ENCODE data around the gene MBOAT2. TPM values are rescaled to one million over a fixed set of nuclear protein-coding genes. Genes with fewer than 3 reads are reported as not detected.

MBOAT2 gene
- total and polyA plus RNA-seq, 2 of the 13 experiments (the other 11 are each of a cell fraction or from before 2014, with no cell fraction given), result 0.11 to 0.36 TPM

DNA sequence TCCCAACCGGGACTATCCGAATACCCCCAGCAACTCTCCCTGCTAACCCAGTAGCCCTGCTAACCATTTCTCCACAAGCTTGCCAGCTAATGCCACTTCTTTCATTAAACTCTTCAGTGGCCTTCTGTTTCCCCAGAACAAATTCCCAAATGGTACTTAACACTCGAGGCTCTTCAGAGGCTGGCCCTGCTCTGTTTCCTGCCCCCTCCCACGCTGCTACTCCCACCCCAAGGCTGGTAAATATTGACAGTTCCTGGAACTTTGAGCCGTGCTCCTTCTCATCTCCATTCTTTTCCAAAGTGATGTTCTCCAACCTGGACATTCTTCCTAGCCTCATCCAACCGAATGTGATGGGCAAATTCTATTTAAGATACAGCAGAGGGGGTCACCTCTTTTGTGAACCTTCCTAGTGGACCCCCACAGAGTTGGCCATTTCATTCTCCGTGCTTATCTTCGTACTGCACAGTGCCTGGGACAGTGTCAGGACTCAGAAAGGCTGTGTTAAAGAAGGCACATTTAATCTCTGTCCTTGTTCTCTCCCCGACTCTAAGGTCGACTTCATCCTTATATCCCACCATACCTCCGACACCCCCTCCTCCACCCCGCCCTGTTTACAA lies 162.9 kb downstream of the MBOAT2 start (continued):
- TF ChIP-seq, protein P1, sequence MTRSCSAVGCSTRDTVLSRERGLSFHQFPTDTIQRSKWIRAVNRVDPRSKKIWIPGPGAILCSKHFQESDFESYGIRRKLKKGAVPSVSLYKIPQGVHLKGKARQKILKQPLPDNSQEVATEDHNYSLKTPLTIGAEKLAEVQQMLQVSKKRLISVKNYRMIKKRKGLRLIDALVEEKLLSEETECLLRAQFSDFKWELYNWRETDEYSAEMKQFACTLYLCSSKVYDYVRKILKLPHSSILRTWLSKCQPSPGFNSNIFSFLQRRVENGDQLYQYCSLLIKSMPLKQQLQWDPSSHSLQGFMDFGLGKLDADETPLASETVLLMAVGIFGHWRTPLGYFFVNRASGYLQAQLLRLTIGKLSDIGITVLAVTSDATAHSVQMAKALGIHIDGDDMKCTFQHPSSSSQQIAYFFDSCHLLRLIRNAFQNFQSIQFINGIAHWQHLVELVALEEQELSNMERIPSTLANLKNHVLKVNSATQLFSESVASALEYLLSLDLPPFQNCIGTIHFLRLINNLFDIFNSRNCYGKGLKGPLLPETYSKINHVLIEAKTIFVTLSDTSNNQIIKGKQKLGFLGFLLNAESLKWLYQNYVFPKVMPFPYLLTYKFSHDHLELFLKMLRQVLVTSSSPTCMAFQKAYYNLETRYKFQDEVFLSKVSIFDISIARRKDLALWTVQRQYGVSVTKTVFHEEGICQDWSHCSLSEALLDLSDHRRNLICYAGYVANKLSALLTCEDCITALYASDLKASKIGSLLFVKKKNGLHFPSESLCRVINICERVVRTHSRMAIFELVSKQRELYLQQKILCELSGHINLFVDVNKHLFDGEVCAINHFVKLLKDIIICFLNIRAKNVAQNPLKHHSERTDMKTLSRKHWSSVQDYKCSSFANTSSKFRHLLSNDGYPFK (CRISPR knock-in tag; IDR thresholded peaks at IDR 0.05; ENCODE audit: borderline replicate concordance), result no peak
- TF ChIP-seq ZNF674 (CRISPR knock-in tag; IDR thresholded peaks at IDR 0.05; ENCODE audit: low read depth) (no peak), SIX1 (CRISPR knock-in tag; IDR thresholded peaks at IDR 0.05; ENCODE audit: borderline replicate concordance) (peak; percentile 70; the same call in 1 of the 2 replicates), ATF1 (CRISPR knock-in tag; IDR thresholded peaks at IDR 0.05) (no peak), FOXM1 (CRISPR knock-in tag; IDR thresholded peaks at IDR 0.05) (no peak), ZNF766 (CRISPR knock-in tag; IDR thresholded peaks at IDR 0.05; ENCODE audit: borderline replicate concordance) (no peak), NR2F6 (IDR thresholded peaks at IDR 0.05) (peak; percentile 62), NR2F6 (CRISPR knock-in tag; IDR thresholded peaks at IDR 0.05) (peak; percentile 72), ZNF790 (CRISPR knock-in tag; IDR thresholded peaks at IDR 0.05; ENCODE audit: borderline replicate concordance) (no peak; the same call in 1 of the 2 replicates), TBX2 (CRISPR knock-in tag; IDR thresholded peaks at IDR 0.05; ENCODE audit: borderline replicate concordance) (peak; percentile 66; the same call in 1 of the 2 replicates), IKZF4 (CRISPR knock-in tag; IDR thresholded peaks at IDR 0.05; ENCODE audit: borderline replicate concordance, low read depth, not compliant biosample characterization) (no peak), FLYWCH1 (CRISPR knock-in tag; IDR thresholded peaks at IDR 0.05) (no peak), PITX1 (CRISPR knock-in tag; IDR thresholded peaks at IDR 0.05) (peak; percentile 80), NR2C2 (CRISPR knock-in tag; IDR thresholded peaks at IDR 0.05; ENCODE audit: borderline replicate concordance) (peak; percentile 14; the same call in 1 of the 2 replicates)
- TF ChIP-seq, protein P2, sequence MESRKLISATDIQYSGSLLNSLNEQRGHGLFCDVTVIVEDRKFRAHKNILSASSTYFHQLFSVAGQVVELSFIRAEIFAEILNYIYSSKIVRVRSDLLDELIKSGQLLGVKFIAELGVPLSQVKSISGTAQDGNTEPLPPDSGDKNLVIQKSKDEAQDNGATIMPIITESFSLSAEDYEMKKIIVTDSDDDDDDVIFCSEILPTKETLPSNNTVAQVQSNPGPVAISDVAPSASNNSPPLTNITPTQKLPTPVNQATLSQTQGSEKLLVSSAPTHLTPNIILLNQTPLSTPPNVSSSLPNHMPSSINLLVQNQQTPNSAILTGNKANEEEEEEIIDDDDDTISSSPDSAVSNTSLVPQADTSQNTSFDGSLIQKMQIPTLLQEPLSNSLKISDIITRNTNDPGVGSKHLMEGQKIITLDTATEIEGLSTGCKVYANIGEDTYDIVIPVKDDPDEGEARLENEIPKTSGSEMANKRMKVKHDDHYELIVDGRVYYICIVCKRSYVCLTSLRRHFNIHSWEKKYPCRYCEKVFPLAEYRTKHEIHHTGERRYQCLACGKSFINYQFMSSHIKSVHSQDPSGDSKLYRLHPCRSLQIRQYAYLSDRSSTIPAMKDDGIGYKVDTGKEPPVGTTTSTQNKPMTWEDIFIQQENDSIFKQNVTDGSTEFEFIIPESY (CRISPR knock-in tag; IDR thresholded peaks at IDR 0.05), result no peak
- TF ChIP-seq, protein P3, sequence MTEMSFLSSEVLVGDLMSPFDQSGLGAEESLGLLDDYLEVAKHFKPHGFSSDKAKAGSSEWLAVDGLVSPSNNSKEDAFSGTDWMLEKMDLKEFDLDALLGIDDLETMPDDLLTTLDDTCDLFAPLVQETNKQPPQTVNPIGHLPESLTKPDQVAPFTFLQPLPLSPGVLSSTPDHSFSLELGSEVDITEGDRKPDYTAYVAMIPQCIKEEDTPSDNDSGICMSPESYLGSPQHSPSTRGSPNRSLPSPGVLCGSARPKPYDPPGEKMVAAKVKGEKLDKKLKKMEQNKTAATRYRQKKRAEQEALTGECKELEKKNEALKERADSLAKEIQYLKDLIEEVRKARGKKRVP (CRISPR knock-in tag; IDR thresholded peaks at IDR 0.05), result no peak
- TF ChIP-seq, protein P4, sequence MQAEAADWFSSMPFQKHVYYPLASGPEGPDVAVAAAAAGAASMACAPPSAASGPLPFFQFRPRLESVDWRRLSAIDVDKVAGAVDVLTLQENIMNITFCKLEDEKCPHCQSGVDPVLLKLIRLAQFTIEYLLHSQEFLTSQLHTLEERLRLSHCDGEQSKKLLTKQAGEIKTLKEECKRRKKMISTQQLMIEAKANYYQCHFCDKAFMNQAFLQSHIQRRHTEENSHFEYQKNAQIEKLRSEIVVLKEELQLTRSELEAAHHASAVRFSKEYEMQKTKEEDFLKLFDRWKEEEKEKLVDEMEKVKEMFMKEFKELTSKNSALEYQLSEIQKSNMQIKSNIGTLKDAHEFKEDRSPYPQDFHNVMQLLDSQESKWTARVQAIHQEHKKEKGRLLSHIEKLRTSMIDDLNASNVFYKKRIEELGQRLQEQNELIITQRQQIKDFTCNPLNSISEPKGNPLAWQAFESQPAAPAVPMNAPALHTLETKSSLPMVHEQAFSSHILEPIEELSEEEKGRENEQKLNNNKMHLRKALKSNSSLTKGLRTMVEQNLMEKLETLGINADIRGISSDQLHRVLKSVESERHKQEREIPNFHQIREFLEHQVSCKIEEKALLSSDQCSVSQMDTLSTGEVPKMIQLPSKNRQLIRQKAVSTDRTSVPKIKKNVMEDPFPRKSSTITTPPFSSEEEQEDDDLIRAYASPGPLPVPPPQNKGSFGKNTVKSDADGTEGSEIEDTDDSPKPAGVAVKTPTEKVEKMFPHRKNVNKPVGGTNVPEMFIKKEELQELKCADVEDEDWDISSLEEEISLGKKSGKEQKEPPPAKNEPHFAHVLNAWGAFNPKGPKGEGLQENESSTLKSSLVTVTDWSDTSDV (CRISPR knock-in tag; IDR thresholded peaks at IDR 0.05), result no peak
- TF ChIP-seq, protein P5, sequence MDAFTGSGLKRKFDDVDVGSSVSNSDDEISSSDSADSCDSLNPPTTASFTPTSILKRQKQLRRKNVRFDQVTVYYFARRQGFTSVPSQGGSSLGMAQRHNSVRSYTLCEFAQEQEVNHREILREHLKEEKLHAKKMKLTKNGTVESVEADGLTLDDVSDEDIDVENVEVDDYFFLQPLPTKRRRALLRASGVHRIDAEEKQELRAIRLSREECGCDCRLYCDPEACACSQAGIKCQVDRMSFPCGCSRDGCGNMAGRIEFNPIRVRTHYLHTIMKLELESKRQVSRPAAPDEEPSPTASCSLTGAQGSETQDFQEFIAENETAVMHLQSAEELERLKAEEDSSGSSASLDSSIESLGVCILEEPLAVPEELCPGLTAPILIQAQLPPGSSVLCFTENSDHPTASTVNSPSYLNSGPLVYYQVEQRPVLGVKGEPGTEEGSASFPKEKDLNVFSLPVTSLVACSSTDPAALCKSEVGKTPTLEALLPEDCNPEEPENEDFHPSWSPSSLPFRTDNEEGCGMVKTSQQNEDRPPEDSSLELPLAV (CRISPR knock-in tag; conservative IDR thresholded peaks at IDR 0.05; ENCODE audit: low read depth), result no peak

Measured in HepG2 (cell line).